CMK (cell line): ENCODE results near the gene SLC19A1.
"Not testable (repeated sequence)": the region's sequence is repeated elsewhere in the genome, so short reads cannot be mapped to it uniquely, and the experiment has no call there.

Experiments
- DNase-seq: peaks from one replicate; pipeline ENCODE4 v3.0.0-alpha.2; 2010; ENCODE audit warnings: low read depth

SLC19A1 gene

GRCh38 chr21:45533361-45533845, 8.8 kb downstream of the SLC19A1 start:
- DNase-seq, result no peak

- DNase-seq, result no peak
These were observed 9.3 kb downstream of the SLC19A1 start for GRCh38 chr21:45532826-45533360.

DNA sequence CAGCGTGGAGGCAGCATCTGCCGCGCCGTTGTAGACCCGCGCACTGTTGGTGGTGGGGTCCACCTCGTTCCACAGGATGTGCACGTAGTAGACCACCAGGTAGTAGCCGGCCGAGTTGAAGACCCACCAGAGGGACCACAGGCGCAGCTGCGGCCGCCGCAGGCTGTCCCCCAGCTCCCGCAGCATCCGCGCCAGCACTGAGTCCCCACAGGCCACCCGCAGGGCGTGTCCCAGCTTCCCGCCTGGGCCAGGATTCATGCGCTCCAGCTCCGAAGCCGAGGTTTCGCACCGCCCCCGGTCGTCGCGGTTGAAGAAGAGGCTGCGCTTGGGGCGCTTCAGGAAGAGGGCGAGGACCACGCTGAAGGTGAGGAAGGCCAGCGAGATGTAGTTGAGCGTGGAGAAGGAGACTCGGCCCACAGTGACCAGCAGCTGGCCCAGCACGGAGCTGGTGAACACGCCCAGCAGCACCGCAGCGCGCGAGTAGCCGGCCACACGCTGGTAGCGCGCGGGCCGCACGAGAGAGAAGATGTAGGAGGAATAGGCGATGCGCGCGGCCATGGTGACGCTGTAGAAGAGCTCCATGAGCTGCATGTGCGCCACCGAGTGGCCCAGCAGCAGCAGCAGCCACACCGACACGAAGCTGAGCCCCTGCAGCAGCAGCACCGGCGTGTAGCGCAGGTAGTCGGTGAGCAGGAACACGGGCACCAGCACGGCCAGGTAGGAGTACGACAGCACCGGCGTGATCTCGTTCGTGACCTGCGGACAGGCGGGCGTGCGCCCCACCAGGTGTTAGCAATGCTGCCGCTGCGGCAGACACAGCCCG, 10.6 kb downstream of the SLC19A1 start:
- DNase-seq, result no peak

GRCh38 chr21:45531114-45531392, 11.2 kb downstream of the SLC19A1 start:
- not testable (repeated sequence) for DNase-seq

- no peak for DNase-seq
These were observed 11.7 kb downstream of the SLC19A1 start for GRCh38 chr21:45530423-45531113.

DNA sequence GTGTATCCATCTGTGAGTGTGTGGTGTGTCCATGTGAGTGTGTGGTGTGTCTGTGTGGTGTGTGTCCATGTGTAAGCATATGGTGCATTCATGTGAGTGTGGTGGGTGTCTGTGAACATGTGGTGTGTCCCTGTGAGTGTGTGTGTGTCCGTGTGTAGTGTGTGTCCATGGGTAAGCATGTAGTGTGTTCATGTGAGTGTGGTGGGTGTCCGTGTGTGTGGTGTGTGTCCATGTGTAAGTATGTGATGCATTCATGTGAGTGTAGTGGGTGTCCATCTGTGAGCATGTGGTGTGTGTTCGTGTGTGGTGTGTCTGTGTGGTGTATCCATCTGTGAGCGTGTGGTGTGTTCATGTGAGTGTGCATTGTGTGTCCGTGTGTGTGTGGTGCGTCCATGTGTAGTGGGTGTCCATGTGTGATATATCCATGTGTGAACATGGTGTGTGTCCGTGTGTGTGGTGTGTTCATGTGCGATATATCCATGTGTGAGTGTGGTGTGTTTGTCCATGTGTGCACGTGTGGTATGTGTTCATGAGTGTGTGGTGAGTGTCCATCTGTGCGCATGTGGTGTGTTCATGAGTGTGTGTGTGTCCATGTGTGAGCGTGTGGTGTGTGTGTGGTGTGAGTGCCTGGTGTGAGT, 12.3 kb downstream of the SLC19A1 start:
- no peak for DNase-seq

DNA sequence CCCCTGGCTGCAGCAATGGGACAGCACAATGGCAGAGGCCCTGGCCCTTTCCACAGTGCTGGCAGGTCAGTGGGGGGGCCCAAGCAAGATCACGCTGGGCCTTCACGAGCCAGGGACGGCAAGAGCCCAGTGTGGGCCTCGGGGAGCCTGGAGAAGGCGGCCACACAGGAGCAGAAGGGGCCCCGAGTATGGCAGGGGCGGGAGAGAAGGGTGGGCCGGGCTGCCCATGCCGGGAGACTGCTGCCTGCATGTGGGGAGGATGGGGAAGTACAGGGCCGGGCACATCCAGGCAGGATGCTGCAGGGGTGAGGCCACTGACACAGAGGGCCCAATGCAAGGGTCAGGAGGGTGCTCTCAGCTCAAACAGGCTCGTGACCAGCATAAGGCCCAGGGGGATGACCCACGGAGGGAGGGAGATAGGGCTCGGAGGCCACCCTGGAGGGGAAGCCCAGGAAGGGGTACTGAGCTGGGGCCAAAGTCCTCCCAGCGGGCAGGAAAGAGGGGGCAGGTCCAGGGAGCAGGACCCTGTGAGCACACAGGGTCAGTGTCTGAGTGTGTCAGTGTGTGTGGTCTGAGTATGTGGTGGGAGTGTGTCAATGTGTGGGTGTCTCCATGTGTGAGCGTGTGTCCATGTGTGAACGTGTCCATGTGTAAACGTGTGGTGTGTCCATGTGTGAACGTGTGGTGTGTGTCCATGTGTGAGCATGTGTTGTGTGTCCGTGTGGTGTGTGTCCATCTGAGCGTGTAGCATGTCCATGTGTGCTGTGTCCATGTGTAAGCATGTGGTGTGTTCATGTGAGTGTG, 13.1 kb downstream of the SLC19A1 start:
- no peak for DNase-seq

- no peak for DNase-seq
These were observed 14.1 kb downstream of the SLC19A1 start for GRCh38 chr21:45528028-45528705.

DNA sequence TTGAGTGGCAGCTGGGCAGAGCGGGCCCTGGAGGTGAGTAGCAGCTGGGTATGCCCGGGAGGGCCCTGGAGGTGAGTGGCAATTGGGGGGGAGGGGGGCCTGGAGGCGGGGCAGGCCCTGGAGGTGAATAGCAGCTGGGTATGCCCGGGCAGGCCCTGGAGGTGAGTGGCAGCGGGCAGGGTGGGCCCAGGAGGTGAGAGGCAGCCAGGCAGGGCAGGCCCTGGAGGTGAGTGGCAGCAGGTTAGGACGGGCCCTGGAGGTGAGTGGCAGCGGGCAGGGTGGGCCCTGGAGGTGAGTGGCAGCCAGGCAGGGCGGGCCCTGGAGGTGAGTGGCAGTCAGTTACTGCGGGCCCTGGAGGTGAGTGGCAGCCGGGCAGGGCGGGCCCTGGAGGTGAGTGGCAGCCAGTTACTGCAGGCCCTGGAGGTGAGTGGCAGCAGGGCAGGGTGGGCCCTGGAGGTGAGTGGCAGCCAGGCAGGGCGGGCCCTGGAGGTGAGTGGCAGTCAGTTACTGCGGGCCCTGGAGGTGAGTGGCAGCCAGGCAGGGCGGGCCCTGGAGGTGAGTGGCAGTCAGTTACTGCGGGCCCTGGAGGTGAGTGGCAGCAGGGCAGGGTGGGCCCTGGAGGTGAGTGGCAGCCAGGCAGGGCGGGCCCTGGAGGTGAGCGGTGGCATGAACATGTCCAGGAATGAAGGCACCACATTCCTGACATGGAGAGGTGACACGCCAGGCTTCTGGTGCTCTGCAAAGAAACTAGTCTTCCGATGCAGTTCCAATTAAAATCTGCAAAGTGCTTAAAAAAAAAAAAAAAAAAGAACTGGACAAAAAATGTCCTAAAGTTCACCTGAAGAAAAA, 14.9 kb downstream of the SLC19A1 start:
- not testable (repeated sequence) for DNase-seq

DNA sequence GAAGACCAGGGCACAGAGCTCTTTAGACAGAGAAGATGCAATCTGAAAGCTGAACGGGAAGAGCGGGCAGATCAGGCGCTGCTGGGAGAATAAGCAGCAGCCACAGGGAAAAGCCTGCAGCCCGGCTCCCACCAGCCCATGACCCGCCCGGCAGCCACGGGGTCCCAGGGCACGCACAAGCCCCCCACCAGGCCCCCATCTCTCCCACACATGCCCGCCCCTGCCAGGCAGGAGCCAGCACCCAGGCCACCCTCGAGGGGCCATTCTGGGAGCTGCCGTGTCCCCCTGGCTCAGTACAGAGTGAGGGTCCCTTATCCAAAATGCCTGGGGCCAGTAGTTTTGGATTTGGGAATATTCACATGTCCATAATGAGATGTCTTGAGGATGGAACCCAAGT, 16.3 kb downstream of the SLC19A1 start:
- no peak for DNase-seq

DNA sequence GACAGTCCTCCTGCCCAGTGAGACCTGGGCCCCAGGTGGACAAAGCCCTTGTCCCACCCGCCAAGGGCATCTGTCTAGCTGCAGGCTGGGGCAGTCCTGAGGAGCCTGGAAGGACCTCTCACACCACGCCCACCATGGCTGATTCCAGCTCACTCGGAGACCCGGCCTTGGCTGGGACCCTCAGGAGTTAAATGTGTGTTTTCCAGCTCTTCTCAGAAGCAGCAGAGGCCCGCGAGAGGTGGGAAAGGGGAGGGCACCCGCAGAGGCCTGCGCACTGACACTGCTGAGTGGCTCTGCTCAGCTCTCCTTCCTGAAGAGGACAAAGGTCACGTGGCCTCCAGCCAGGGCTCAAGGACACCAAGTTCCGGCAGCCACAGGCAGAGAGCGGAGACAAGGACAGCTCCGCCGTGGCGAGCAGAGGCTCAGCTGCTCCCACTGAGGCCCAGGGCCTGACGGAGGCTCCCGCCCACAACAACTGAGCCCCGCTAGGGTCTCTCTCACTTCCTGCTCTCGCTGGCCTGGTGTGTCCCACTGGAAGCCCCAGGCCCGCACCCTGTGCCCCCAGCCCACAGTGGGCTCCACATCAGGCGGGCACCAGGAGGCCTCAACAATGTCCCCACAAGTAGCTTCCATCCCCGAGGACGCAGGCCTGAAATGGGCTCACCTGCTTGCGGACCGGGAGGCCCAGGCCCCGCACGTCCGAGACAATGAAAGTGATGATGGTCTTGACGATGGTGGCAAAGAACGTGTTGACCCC, 16.9 kb downstream of the SLC19A1 start:
- no peak for DNase-seq

DNA sequence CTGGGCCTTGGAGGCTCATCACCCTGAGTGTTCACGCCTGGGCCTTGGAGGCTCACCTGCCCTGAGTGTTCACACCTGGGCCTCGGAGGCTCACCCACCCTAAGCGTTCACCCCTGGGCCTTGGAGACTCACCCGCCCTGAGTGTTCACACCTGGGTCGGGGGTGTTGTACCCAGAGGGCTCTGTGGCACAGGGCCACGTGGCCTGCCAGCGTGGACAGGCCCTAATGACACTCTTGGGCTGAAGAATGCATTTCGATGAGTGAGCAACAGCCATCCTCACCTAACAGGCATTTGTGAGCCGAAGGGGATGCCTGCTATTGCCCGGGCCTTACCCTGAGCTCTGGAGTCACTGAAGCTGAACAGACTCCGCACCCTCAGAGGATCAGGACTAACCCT, 17.5 kb downstream of the SLC19A1 start:
- DNase-seq, result no peak

DNA sequence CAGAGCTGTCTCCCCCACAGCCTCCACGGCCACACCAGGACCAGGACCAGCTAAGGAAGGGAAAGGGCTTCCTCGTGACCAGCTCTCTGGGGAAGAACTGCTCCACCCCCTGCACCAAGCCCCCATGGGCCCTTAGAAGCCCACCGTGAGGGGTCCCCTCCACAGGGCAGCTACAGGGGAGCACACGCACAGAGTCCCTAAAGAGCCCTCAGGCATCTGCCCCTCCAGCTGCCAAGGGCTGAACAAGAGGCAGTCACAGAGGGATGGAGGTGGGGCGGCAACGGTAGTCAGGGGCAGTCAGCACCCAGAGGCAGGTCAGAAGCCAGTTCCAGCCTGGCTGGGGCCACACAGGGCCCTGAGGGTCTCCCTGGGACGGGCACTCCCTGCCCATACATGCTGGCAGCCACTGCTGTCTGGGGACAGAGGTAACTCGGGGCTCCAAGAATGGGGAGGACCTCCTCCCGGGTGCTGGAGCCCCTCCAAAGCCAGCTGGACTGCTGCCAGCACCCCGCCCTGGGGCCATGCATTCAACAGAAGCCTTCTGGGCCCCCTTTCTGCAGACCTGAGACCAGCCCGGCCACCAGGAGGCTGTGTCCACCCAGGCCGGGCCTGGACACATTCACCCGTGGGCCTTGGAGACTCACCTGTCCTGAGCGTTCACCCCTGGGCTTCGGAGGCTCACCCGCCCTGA, 18.7 kb downstream of the SLC19A1 start:
- no peak for DNase-seq

DNA sequence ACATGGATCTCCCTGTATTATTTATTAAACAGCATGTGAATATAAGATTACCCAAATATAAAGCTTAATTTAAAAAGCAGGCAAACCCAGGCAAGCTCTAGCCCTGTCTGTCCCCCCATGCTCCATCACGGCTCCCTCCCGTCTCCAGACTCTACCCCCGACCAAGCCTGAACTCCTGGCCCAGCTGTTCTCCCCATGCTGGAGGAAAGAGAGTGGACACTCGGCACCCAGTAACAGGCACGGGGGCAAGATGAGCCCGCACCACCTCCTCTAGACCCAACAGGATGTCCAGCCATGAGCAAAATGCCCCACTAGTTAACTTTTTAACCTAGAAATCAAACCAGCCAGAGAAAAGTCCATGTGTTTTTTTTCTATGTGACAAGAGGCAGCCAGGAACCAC, 19.3 kb downstream of the SLC19A1 start:
- no peak for DNase-seq

GRCh38 chr21:45522381-45522780, 19.9 kb downstream of the SLC19A1 start:
- no peak for DNase-seq

GRCh38 chr21:45521241-45521640, 21.0 kb downstream of the SLC19A1 start:
- DNase-seq, result no peak

GRCh38 chr21:45519182-45519581, 23.1 kb downstream of the SLC19A1 start:
- DNase-seq, result no peak

DNA sequence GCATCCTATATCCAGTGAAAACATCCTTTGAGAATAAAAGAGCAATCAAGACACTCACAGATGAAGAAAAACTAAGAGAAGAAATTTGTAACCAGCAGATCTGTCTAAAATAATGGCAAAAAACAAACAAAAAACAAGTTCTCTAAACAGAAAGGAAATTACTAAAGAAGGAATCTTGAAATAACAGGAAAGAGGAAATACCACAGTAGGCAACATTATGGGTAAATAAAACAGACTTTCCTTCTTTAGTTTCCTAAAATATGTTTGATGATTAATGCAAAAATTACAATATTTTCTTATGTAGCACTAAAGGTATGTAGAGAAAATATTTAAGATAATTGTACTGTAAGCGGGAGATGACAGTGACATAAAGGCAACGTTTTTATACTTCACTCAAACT, 23.5 kb downstream of the SLC19A1 start:
- DNase-seq, result no peak
